Measurements from ENCODE around the gene ADAM22.

GRCh38 chr7:88090240-88090639, 156.2 kb downstream of the ADAM22 start:
- no peak for TF ChIP-seq EZH2phosphoT487 (IDR thresholded peaks at IDR 0.05; ENCODE audit: insufficient read depth, low read depth)
- TF ChIP-seq EZH2 (IDR thresholded peaks at IDR 0.05; ENCODE audit: insufficient read depth, poor library complexity, severe bottlenecking) = no peak

All from GM23248 (cell line).